OCI-LY3 (cell line): ENCODE measurements around the gene APBA1.

Source experiments
- CTCF ChIP-seq: fragments of 200-600, 300-600 bp; sonication (generic); IDR thresholded peaks from 2 replicates; pipeline ENCODE4 v1.5.1; 2014; ENCODE audit warnings: antibody characterized with exemption, low read length, low read depth
- EZH2phosphoT487 ChIP-seq: fragments of 200-600 bp; shearing (Covaris generic); IDR thresholded peaks from 2 replicates; pipeline ENCODE4 v1.6.1; 2018; ENCODE audit warnings: antibody characterized with exemption, mixed run types, low read depth

DNA sequence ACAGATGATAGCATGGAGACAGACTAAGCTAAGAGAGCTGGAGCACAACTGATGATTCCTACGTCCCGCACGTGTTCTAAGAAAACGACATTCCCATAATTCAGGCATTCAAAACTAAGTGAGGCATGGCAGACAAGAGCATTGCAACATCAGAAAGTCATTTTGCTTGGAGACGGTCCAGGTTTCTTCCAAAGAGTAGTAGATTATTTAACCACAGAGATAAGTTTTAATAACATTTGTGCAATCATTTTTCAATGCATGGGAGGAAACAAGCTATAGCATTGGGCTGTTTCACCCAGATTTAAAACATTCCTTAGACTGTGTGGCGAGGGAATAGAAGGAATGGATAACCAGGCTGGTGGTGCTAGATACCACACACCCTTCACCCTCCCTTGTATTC, 117.2 kb downstream of the APBA1 start:
- TF ChIP-seq CTCF (no peak), EZH2phosphoT487 (no peak)
